HG03097 (cell line): ENCODE measurements around the gene LMNA.
"Not testable (repeated sequence)": the region's sequence is repeated elsewhere in the genome, so short reads cannot be mapped to it uniquely, and the experiment has no call there.

Experiments
- ATAC-seq: cut with Tn5 transposase; IDR thresholded peaks from one replicate; pipeline ENCODE4 v1.9.1; 2021; ENCODE audit not compliant: unreplicated experiment, low FRiP score

Gene LMNA

DNA sequence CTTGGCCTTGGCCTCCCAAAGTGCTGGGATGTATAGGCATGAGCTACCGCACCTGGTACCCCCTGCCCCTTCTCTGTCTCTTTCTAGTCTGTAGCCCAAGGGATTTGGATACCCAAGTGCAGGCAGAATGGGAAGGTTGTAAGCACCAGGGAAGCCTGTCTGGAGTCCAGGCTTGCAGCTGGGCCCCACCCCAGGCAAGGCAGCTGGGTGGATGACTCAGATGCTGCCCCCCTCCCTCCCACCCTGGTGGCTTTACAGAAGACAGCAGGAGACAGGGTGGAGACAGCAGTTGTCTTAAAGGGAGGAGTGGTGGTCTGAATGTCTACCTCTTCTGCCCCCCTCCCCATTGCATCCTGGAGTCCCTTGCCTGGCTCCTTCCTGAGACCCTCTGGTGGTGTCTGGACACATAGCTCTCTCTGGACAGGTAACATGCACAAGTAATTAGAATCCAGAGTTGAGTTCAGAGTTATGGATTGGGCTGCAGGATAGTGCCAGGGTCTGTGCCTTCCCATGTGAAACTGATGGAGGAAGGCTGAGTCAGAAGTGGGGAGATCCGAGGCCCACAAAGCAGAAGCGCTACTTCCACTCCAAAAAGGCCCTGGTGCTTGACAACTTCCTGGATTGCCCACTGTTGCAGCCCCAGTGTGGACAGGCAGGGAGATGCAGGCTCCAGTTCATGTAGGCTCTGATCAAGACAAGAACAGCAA, 5.1 kb downstream of the LMNA start:
- ATAC-seq = no peak

DNA sequence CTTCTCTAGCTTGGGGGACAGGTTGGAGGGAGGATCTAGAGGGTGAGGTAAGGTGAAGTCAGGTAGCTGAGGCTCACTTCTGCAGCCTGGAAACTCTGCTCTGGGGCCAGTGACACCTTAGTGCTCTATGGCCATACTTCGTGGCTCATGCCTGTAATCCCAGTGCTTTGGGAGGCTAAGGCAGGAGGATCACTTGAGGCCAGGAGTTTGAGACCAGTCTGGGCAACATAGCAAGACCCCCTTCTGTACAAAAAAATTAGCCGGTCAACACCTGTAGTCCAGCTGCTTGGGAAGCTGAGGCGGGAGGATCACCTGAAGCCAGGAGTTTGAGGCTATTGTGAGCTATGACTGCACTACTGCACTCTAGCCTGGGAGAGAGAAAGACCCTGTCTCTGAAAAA, 5.8 kb downstream of the LMNA start:
- ATAC-seq = no peak

DNA sequence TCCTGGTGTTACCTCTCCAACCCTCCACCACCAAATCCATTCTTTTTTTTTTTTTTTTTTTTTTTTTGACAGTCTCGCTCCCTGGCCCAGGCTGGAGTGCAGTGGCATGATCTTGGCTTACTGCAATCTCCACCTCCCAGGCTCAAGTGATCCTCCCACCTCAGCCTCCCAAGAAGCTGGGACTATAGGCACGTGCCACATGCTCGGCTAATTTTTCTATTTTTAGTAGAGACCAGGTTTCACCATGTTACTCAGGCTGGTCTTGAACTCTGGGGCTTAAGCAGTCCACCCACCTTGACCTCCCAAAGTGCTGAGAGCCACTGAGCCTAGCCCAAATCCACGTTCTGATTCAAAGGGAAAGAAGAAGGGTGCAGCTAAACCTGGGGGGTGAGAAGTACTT, 6.5 kb downstream of the LMNA start:
- not testable (repeated sequence) for ATAC-seq

DNA sequence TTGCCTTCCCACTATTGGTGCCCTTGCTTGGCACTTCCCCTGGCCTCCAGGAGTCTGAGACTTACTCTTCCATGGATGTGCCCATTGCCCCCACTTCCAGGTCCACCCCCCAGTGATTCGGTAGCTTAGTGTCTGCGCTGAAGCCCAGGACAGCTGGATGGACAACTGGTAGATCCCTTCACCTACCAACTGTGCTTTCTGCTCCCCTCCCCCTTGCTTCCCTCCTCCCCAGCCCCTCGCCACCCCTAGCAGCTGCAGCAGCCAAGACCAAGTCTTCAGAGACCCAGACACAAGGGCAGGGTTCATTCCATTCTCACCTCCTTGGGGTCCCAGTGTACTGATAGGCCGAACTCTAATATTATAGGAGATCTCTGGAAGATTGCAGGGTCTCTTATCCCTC, 6.9 kb downstream of the LMNA start:
- ATAC-seq = no peak

DNA sequence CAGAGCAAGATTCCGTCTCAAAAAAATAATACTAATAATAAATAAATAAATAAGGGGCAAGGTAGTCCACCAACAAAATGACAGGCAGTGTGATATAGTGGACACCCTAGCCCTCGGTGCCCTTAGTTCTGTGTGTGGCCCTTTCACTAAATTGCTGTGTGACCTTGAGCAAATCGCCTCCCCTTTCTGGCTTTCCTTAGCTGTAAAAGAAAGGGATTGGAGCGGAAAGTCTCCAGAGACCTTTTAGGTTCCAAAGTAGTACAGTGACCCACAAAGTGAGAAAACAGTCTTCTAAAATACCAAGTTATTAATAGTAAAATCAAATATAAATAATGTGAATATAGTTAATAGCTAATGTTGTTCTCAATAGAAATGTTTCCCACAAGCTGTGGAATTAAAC, 7.6 kb downstream of the LMNA start:
- ATAC-seq = no peak

DNA sequence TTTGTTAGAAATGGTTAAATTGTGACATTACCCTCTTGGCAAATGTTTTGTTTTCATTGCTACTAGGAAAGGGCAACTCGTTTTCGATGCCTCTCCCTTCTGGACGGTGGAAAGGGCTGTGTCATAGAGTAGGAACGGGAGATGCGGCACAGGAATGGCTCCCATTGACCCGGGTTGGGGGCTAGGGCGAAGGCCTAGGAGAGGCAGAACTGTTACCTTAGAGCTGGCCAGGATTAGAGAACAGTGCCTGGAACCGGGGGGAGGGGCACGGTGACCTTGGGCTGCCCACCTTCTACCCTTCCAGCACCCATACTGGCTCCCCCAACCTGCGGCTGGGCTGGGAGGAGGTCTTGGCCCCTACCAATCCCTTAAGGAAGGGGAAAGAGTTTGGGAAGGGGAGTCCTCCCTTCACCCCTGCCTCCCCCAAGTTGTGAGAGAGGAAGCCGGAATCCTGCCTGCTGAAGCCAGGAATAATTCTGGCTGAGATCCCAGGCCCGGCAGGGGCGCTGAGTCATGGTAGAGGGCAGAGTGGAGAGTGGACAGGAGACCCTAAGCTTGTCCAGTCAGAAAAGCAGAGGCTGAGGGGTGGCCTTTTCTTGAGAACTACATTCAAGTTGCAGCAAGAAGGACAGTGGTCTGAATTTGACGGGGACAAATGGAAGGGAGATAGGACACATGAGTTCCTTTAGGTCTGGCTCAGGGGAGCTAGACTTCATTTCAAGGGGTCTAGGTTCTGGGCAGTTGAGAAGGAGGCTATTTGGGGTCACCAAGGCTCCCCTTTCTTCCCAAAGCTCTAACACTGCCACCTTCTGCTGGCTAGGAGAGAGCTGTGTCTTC, 8.2 kb downstream of the LMNA start:
- no peak for ATAC-seq

DNA sequence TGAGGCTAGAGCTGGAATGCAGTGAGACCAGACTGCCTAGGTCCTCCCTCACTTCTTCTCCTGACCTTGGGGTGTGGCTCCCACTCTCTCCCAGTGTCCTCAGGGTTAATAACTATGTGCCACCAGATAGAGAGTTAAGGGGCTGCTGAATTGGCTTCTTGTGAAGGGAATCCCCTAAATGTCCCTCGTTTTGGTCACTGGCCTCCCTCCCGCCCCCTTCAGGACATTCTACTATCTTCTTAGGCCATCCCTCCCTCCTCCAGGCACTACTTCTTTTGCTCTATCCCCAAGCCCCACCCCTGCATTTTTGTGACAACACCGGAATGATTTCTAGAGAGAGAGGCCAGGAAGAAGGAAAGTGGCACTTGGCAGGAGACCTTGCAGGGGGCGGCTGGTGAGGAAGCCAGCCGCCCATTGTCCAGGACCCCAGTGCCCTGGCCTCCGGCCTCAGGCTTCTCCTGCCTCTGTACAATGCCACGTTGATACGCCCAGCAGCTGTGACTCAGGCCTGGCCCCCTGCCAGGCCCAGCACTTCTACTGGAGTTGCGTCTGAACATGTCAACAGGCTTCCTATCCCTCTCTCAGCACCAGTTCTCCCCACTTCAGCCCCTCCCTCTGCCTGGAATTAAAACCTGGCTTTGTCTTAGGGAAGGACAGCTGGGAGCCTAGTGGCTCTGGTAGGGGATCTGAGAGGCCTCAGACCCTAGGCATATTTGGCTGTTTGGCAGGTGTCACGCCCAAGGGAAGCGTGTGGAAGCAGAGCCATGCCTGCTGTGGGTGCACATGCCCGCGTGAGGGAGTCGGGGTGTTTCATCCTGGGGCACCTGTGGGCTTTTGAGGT, 9.1 kb downstream of the LMNA start:
- no peak for ATAC-seq

DNA sequence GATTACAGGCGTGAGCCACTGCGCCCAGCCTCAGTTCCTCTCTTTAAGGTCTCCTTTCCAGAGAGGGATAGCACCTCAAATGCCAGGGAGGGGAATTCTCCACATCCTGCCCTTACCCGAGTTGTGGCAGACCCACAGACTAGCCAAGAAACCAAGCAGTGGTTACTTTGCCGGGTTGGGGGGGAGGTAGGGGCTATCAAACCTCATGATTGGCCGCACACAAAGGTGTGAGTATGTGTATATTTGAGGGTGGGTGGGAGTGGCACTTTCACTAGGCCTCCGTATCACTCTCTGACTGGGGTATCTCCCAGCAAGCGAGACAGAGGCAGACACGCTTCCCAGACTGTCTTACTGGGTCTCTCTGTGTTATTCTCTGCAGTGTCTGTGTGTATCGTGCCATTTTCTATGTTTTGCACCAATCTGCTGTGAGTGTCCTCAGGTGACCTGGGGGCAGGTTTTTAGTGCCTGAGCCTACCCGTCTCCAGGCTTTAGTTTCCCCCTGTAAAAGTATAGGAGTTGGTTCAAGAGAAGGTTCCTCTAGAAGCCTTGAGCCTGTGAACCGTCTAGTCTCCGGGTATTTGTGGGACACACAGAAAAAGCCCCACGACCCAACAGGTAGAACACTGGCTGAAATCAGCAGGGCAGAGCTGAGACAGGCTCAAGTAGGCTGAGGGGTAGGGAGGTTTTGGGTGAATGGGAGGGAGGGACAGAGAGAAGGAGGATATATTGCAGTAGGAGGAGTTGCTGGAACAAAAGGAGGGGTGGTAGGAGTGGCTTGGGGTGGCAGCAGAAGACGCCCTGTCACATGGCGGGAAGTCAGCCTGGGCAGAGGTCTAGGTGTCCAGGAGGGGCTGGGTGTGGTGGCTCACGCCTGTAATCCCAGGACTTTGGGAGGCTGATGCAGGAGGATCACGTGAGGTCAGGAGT, 10.3 kb downstream of the LMNA start:
- no peak for ATAC-seq

DNA sequence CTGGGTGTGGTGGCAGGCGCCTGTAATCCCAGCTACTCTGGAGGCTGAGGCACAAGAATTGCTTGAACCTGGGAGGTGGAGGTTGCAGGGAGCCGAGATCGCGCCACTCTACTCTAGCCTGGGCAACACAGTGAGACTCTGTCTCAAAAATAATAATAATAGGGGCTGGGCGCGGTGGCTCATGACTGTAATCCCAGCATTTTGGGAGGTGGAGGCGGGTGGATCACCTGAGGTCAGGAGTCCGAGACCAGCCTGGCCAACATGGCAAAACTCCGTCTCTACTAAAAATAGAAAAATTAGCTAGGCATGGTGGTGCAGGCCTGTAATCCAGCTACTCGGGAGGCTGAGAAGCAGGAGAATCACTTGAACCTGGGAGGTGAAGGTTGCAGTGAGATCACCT, 11.0 kb downstream of the LMNA start:
- not testable (repeated sequence) for ATAC-seq

DNA sequence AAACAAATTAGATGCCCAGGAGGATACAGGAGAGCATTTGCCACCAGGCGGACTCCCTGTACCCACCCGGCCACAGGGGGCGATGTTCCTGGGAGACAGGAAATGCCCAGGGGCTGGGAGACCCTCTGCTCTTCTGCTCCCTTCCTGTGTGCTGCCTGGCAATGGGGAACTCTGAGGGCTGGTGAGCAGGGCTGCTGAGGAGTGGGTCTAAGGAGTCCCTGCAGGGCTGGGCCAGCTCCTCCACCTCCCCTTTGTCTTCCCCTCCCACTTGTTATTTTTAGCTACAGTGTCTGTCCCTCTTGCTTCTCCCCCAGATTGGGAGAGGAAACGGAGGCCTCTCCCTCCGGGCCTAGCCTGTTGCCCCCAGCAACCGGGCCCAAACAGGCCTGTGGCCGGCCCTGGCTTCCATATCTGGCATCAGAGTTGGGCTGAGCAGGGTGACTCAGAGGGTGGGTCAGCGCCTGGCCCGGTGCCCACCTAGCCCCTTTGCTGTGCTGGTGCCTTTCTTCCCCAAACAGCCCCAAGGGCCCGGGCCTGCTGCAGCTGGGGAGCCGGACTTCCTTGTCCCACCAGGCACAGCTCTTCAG, 11.6 kb downstream of the LMNA start:
- ATAC-seq = peak; percentile 34

DNA sequence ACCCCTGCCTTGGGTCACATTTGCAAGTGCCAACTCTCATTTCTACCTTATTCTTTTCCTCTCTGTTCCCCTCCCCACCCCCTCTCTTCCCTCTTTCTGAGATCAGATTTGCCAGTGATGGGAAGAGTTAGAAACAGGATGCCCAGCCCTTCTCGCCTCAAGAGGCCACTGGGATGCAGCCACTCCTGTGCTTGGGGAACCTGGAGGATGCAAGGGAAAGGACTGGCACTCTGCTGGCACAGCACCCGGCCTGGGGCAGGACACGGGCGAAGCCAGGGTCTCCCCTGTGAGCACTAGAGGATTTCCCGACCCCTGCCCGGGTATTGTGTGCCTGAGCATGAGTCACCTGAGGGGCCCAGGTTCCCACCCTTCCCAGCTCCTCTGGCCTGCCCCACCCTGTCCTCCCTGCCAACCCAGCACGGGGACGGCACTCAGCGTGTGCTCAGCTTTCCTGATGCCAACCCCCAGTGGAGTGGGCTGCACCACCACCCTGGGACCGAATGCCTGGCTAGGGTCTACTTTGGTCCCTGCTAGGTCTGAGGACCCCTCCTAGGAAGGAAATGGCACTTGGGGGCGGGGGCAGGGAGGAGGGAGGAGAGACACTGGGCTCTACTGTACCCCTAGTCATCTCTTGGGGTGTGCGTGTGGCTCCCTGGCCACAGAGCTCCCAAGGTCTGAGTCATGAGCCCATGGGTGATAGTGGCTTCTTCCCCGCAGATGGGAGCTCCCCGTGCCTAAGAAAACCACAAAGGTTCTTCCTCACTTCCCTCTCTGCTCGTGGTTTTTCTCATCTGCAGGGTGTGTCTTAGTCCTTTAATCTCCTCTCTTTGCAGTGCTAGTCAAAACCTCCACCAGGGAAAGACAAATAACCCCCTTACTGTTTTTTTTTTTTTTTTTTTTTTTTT, 12.4 kb downstream of the LMNA start:
- peak; percentile 44 for ATAC-seq

DNA sequence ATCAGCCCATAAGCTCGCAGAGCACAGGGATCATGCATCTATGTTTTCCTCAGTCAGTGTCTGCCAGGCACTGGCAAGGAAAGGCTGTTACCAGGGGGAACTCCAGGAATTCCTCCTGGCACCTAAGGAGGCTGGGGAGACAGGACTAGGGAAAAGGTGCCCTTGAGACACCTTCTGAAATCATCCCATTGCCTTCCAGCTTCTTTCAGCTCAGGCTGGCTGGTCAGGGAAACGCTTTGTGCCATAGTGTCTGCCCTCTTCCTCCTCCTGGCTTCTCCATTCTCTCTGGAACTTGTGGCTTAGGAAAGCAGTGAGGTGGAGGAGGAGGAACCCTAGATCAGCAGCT, 13.8 kb downstream of the LMNA start:
- no peak for ATAC-seq

DNA sequence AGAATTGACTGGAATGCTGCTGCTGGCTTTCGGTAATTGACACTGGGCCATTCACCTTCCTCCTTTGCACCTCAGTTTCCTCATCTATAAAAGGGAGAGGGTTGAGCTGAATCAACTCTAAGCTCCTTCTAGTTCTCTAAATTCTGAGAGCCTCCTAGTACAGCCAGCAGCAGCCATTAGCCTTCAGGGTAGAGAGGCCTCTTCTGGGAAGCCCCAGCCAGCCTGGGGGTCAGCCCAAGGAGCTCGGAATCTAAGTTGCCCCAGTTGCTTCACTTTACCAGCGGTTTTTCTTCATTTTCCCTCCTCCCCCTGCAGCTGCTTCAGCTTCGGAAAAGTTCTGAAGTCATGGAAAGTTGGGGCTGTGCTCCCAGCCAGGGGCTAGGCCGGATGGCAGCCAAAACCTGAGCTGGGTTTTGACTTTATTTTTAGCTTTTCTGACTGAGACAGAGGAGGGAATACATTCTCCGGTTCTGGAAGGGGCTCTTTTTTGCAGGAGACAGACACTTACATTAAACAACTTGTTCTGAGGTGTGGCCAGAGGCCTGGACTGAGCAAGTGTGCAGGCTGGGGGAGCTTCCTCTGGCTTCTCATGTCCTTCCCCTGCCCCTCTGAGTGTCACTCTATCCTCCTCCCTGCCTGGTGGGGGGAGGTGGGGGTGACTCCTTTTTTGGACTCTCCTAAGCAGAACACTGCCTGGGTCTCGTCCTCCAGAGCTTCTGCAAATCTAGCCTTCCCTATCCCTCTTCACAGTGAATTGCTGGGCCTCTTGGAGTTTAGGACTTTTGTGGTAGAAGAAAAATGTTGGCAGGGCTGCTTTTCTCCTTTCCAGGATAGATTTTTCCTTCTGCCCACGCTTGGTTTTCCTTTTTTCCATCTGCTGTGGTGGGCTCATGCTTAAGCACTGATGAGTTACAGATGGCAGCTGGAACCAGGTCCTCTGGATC, 14.4 kb downstream of the LMNA start:
- ATAC-seq = no peak

DNA sequence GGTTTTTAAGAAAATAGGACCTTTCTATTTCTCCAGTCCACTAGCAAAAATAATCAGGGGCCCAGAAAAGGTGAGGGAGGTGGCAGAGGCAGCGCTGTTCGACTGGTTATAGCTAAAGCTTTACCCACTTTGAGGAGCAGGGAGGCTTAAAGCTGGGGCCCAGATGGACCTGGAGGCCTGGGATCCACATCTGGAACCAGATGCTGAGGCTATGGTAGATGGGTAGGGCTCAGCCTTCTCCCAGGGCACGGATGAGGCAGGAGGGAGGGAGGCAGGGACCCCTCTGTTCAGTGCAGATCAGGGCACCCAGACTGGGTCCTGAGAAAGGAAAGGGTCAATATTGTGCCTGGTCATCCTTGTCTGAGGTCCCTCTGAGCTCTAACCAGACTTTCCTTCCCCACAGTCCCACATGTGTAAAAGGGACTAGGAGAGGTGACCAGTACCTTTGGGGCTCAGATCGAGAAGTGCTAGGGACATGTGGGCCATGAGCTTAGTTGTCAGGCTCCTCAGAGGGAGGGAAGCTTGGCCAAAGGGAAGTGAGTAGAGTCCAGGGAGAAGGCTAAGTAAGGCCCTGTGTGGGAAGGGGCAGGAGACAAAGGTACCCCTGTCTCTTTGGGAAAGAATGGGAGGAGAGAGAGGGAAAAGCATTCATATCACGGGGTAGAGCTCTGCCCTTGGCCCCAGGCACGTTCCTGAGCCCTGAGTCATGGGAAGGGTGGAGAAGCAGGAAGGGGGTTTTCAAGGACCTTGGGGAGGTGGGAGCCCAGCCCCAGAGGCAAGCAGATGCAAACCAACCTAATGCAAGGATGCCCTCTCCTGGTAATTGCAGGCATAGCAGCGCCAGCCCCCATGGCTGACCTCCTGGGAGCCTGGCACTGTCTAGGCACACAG, 15.4 kb downstream of the LMNA start:
- ATAC-seq = no peak

DNA sequence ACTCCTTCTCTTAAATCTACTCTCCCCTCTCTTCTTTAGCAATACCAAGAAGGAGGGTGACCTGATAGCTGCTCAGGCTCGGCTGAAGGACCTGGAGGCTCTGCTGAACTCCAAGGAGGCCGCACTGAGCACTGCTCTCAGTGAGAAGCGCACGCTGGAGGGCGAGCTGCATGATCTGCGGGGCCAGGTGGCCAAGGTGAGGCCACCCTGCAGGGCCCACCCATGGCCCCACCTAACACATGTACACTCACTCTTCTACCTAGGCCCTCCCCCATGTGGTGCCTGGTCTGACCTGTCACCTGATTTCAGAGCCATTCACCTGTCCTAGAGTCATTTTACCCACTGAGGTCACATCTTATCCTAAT, 16.0 kb downstream of the LMNA start:
- no peak for ATAC-seq

DNA sequence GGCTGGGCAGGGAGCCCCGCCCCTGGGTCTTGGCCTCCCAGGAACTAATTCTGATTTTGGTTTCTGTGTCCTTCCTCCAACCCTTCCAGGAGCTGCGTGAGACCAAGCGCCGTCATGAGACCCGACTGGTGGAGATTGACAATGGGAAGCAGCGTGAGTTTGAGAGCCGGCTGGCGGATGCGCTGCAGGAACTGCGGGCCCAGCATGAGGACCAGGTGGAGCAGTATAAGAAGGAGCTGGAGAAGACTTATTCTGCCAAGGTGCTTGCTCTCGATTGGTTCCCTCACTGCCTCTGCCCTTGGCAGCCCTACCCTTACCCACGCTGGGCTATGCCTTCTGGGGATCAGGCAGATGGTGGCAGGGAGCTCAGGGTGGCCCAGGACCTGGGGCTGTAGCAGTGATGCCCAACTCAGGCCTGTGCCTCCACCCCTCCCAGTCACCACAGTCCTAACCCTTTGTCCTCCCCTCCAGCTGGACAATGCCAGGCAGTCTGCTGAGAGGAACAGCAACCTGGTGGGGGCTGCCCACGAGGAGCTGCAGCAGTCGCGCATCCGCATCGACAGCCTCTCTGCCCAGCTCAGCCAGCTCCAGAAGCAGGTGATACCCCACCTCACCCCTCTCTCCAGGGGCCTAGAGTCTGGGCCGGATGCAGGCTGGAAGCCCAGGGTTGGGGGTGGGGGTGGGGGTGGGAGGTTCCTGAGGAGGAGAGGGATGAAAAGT, 20.4 kb downstream of the LMNA start:
- no peak for ATAC-seq
